ENCODE measurements around the gene UXS1.

The UXS1 gene

DNA sequence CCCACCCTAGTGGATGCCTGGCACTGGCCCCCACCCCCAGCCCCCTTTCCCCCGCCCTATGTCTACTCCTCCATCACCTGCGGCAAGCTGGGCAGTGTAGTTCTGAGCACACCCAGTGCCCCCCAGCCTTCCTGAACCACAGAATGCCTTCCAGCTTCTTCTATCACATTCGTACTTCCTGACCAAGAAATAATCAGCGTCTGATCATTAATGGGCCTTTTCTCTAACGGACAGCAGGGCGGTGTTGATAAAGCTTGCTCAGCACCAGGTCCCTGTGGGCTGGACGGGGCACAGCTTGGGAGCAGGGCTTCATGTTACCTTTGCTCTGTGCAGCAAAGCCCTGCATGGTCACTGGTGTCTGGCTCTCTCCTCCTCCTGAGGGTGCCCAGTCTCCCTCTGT, 15.4 kb downstream of the UXS1 start:
- Histone ChIP-seq H3K9me3 (ENCODE audit: control insufficient read depth, low read length) (no peaks in the 10 kb centered on the region), H3K27me3 (ENCODE audit: control insufficient read depth, insufficient read depth, low read length, poor library complexity, severe bottlenecking) (no peaks in the 10 kb centered on the region), H3K4me1 (ENCODE audit: control insufficient read depth, insufficient read depth, low read length) (no peaks in the 10 kb centered on the region), H3K36me3 (ENCODE audit: control insufficient read depth, insufficient read depth, low read length) (no peaks in the 10 kb centered on the region), H3K27ac (ENCODE audit: insufficient read depth, low read depth, low read length, poor library complexity, severe bottlenecking) (no peak overlapping the region), H3K4me3 (ENCODE audit: insufficient read depth, low read depth, low read length) (no peak overlapping the region)
- WGBS, 2 experiments: 94 to 95% methylated on average over 6 to 7 of the region's 7 CpGs

DNA sequence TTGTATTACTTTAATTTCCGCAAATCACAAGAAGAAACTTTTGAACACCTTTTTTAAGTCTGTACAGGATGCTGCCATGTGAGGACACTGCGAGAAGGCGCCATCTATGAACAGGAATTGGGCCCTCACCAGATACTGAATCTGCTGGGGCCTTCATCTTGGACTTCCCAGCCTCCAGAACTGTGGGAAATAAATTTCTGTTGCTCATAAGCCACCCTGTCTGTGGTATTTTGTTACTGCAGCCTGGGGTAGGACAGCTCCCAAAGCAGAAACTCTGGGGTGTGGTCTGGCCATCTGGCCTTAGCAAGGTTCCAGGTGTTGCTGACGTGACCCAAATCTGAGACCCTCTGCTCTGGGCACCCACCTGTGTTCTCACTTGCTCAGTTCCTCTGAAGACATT, 16.5 kb downstream of the UXS1 start:
- H3K9me3 ChIP-seq (ENCODE audit: control insufficient read depth, low read length): no peaks in the 10 kb centered on the region
- no peak overlapping the region for H3K4me3 ChIP-seq (ENCODE audit: insufficient read depth, low read depth, low read length)
- H3K4me1 ChIP-seq (ENCODE audit: control insufficient read depth, insufficient read depth, low read length): no peaks in the 10 kb centered on the region
- H3K27ac ChIP-seq (ENCODE audit: insufficient read depth, low read depth, low read length, poor library complexity, severe bottlenecking): no peak overlapping the region
- 95 to 97% methylated on average over 4 of the region's 4 CpGs for WGBS, 2 experiments
- no peaks in the 10 kb centered on the region for H3K27me3 ChIP-seq (ENCODE audit: control insufficient read depth, insufficient read depth, low read length, poor library complexity, severe bottlenecking)
- H3K36me3 ChIP-seq (ENCODE audit: control insufficient read depth, insufficient read depth, low read length): no peaks in the 10 kb centered on the region

DNA sequence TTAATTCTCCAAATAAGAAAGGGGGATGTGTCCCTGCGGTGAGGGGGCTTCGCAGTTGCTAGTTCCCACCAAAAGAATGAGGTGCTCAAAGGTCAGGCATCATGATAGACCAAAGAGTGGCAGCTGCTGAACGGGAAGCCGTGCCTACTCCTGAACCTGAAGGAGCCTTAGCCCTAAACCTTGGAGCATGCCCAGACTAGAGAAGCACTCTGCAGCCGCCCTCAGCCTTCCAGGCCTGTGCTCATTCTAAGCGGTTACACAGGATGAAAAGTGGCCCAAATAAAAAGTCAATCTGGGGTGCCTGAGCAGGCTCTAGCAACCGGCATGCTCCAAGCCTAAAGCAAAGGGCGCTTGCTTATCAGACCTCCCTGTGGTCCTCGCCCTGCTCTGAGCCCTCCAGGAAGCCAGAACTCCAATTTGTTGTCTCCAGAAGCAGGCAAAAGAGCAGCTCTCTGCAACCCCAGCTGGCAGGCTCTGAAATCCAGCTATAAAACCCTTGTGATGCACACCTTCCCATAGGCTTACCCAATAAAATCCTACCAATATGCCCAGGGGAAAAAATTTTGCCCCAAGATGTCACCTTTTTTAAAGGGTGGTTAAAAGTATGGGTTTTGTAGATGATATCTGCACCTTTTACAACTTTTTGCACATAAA, 17.5 kb downstream of the UXS1 start:
- H3K4me3 ChIP-seq (ENCODE audit: insufficient read depth, low read depth, low read length): no peak overlapping the region
- no peaks in the 10 kb centered on the region for H3K36me3 ChIP-seq (ENCODE audit: control insufficient read depth, insufficient read depth, low read length)
- no peaks in the 10 kb centered on the region for H3K9me3 ChIP-seq (ENCODE audit: control insufficient read depth, low read length)
- no peaks in the 10 kb centered on the region for H3K4me1 ChIP-seq (ENCODE audit: control insufficient read depth, insufficient read depth, low read length)
- H3K27ac ChIP-seq (ENCODE audit: insufficient read depth, low read depth, low read length, poor library complexity, severe bottlenecking): no peak overlapping the region
- H3K27me3 ChIP-seq (ENCODE audit: control insufficient read depth, insufficient read depth, low read length, poor library complexity, severe bottlenecking): no peaks in the 10 kb centered on the region
- WGBS, 2 experiments: 87 to 90% methylated on average over 9 of the region's 9 CpGs

DNA sequence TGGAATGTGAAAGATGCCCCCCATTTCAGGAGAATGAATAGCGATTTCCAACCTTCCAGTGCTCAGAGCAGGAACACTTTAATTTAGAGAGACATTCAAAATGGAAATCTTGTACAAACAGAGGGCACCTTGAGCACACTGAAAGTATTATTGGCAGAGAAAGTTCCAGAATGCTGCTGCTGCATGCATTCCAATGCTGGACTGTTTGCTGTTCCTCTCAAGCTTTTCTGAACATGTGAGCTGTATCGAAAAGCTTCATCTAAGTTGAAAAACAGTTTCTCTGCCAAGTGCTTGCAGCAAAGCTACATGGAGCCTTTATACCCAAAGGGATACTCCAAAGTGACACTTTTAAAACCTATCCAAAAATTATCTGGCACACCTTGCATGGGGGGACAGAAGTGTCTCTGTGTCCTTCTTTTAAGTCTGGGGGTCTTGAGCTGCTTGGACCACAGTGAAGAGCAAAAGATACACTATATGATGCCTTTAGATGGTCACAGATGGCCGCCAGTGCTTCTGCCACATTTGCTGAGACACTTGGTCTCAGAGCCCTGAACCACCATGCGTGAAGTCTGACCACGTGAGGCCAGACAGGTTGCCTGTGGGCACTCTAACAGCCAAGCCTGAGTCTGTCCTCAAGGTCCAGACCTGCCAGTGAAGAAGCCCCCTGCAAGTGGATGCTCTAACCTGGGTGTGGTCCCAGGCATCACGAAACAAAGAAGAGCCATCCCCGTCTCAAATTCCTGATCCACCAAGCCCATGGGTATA, 18.8 kb downstream of the UXS1 start:
- H3K27ac ChIP-seq (ENCODE audit: insufficient read depth, low read depth, low read length, poor library complexity, severe bottlenecking): no peak overlapping the region
- no peaks in the 10 kb centered on the region for H3K36me3 ChIP-seq (ENCODE audit: control insufficient read depth, insufficient read depth, low read length)
- no peak overlapping the region for H3K4me3 ChIP-seq (ENCODE audit: insufficient read depth, low read depth, low read length)
- H3K9me3 ChIP-seq (ENCODE audit: control insufficient read depth, low read length): no peaks in the 10 kb centered on the region
- H3K27me3 ChIP-seq (ENCODE audit: control insufficient read depth, insufficient read depth, low read length, poor library complexity, severe bottlenecking): no peaks in the 10 kb centered on the region
- 93 to 95% methylated on average over 7 of the region's 7 CpGs for WGBS, 2 experiments
- no peaks in the 10 kb centered on the region for H3K4me1 ChIP-seq (ENCODE audit: control insufficient read depth, insufficient read depth, low read length)

DNA sequence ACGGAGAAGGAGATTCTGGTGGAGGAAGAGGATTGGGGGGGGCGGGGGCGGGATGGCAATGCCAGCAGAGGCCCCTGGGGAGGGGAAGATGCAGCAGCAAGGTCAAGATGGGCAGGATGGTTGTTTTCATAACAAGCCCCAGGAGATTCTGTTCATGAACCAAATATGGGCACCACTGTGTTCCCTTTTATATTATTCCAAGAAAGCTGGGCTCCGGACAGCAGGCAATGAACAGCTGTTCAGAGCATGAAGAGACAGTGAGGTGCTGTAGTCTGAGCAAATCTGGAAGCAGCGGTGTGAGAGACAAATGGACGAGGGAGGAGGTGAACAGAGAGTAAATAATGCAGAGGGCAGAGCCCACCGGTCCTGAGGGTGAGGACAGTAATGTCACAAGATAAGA, 20.0 kb downstream of the UXS1 start:
- H3K36me3 ChIP-seq (ENCODE audit: control insufficient read depth, insufficient read depth, low read length): no peaks in the 10 kb centered on the region
- no peak overlapping the region for H3K4me3 ChIP-seq (ENCODE audit: insufficient read depth, low read depth, low read length)
- H3K27ac ChIP-seq (ENCODE audit: insufficient read depth, low read depth, low read length, poor library complexity, severe bottlenecking): no peak overlapping the region
- WGBS, 2 experiments: 93% methylated on average over 7 of the region's 7 CpGs
- H3K27me3 ChIP-seq (ENCODE audit: control insufficient read depth, insufficient read depth, low read length, poor library complexity, severe bottlenecking): no peaks in the 10 kb centered on the region
- no peaks in the 10 kb centered on the region for H3K9me3 ChIP-seq (ENCODE audit: control insufficient read depth, low read length)
- H3K4me1 ChIP-seq (ENCODE audit: control insufficient read depth, insufficient read depth, low read length): no peaks in the 10 kb centered on the region

DNA sequence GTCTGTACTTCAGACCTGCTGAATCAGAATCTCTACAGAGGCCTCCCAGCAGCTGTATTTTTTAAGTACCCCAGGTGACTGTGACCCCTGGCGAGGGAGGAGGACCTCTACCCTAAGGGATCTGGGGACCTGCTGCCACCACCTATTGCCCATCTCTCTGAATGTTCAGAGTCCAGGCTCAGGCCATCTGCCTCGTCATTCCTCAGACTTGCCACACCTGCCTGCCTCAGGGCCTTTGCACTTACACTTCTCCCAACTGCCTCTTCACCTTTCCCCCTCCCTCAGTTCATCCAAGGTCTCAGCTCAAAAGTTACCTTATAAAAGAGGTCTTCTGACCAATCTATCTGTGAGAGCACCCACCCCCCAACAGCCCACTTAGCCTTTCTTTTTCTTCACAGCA, 21.5 kb downstream of the UXS1 start:
- Histone ChIP-seq H3K4me1 (ENCODE audit: control insufficient read depth, insufficient read depth, low read length) (no peaks in the 10 kb centered on the region), H3K4me3 (ENCODE audit: insufficient read depth, low read depth, low read length) (no peak overlapping the region), H3K36me3 (ENCODE audit: control insufficient read depth, insufficient read depth, low read length) (no peaks in the 10 kb centered on the region), H3K27me3 (ENCODE audit: control insufficient read depth, insufficient read depth, low read length, poor library complexity, severe bottlenecking) (no peaks in the 10 kb centered on the region), H3K9me3 (ENCODE audit: control insufficient read depth, low read length) (no peaks in the 10 kb centered on the region), H3K27ac (ENCODE audit: insufficient read depth, low read depth, low read length, poor library complexity, severe bottlenecking) (no peak overlapping the region)
- WGBS, 2 experiments: 87 to 90% methylated on average over 2 of the region's 2 CpGs

DNA sequence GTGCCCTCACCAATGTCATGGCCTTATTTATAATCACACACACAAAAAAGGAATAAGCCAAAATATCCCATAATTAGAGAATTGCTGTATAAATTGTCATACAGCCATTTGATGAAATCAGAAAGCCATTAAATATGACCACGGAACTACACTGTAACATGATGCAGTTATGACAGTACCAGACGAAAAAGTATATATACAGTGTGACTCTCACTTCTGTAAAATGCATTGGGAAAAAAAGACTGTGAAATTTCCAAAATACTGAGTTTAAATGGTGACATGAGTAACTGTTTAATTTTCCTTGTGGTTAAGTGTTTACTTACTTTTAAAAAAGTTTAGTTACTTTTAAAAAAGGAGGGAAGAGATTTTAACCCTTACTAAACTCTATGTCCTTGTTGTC, 25.4 kb downstream of the UXS1 start:
- H3K4me1 ChIP-seq (ENCODE audit: control insufficient read depth, insufficient read depth, low read length): peaks cover 30% of the 10 kb centered on the region
- no peaks in the 10 kb centered on the region for H3K9me3 ChIP-seq (ENCODE audit: control insufficient read depth, low read length)
- no peak overlapping the region for H3K4me3 ChIP-seq (ENCODE audit: insufficient read depth, low read depth, low read length)
- H3K27me3 ChIP-seq (ENCODE audit: control insufficient read depth, insufficient read depth, low read length, poor library complexity, severe bottlenecking): no peaks in the 10 kb centered on the region
- 93 to 95% methylated on average over 2 of the region's 2 CpGs for WGBS, 2 experiments
- no peak overlapping the region for H3K27ac ChIP-seq (ENCODE audit: insufficient read depth, low read depth, low read length, poor library complexity, severe bottlenecking)
- no peaks in the 10 kb centered on the region for H3K36me3 ChIP-seq (ENCODE audit: control insufficient read depth, insufficient read depth, low read length)

DNA sequence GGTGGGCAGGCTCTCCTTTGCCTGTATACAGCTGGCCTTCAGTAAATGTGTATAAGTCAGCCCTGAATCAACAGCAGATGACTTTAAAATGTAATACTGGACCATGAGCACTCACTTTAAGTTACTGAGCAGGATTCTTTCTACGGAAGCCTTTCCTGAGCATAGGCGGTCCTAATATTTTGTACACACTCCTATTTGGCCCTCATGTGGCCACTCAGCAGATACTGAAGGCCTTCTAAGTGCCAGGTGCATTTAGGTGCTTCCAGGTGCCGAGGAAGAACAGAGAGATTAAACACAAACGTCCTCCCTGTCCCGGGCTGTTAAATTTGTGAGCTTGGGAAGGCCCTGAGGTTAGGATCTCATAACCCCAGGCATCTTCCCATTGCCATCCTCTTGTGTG, 27.0 kb downstream of the UXS1 start:
- peaks cover 30% of the 10 kb centered on the region for H3K4me1 ChIP-seq (ENCODE audit: control insufficient read depth, insufficient read depth, low read length)
- no peaks in the 10 kb centered on the region for H3K9me3 ChIP-seq (ENCODE audit: control insufficient read depth, low read length)
- H3K27ac ChIP-seq (ENCODE audit: insufficient read depth, low read depth, low read length, poor library complexity, severe bottlenecking): no peak overlapping the region
- no peaks in the 10 kb centered on the region for H3K36me3 ChIP-seq (ENCODE audit: control insufficient read depth, insufficient read depth, low read length)
- no peak overlapping the region for H3K4me3 ChIP-seq (ENCODE audit: insufficient read depth, low read depth, low read length)
- H3K27me3 ChIP-seq (ENCODE audit: control insufficient read depth, insufficient read depth, low read length, poor library complexity, severe bottlenecking): no peaks in the 10 kb centered on the region
- 88 to 90% methylated on average over 5 of the region's 5 CpGs for WGBS, 2 experiments

DNA sequence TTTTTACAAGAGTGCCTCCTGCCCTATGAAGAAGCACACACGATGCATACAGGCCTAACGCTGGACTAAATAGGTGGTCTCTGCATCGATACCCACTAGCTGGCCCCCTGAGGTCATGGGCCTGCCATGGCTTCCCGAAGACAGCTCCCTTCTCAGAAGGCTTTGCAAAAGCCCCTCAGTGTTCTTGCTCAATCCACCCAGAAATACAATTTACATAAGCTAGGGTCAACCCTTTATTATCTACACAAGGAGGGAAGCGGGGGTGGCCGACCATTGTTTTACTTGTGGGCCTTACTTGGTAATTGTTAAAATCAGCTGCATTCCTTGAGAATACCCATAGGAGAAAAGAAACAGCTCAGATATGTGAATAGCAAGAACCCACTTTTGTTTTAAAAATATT, 28.5 kb downstream of the UXS1 start:
- WGBS, 2 experiments: 3 to 5% methylated on average over 4 to 5 of the region's 6 CpGs
- Histone ChIP-seq H3K27ac (ENCODE audit: insufficient read depth, low read depth, low read length, poor library complexity, severe bottlenecking) (no peak overlapping the region), H3K36me3 (ENCODE audit: control insufficient read depth, insufficient read depth, low read length) (peaks cover 8% of the 10 kb centered on the region), H3K4me1 (ENCODE audit: control insufficient read depth, insufficient read depth, low read length) (peaks cover 30% of the 10 kb centered on the region), H3K4me3 (ENCODE audit: insufficient read depth, low read depth, low read length) (no peak overlapping the region), H3K9me3 (ENCODE audit: control insufficient read depth, low read length) (no peaks in the 10 kb centered on the region), H3K27me3 (ENCODE audit: control insufficient read depth, insufficient read depth, low read length, poor library complexity, severe bottlenecking) (no peaks in the 10 kb centered on the region)

DNA sequence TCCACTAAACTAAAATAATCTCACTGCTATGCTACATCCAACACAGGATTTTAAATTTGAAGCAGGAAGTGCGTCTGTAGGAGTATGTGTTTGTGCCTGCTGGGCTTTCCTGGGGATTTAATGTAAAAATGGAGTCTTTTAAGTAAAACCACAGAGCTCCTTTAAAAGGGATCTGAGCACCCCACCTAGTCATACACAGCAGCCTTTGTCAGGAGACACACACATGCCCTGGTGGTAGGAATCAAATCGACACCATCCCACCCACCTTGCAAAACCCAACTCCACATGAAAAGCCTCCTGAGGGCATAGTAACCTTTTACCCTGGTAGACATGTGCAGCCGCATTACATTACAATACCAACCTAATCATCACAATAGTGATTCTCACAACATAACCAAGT, 29.1 kb downstream of the UXS1 start:
- Histone ChIP-seq H3K4me1 (ENCODE audit: control insufficient read depth, insufficient read depth, low read length) (peaks cover 30% of the 10 kb centered on the region), H3K27ac (ENCODE audit: insufficient read depth, low read depth, low read length, poor library complexity, severe bottlenecking) (no peak overlapping the region), H3K27me3 (ENCODE audit: control insufficient read depth, insufficient read depth, low read length, poor library complexity, severe bottlenecking) (no peaks in the 10 kb centered on the region), H3K9me3 (ENCODE audit: control insufficient read depth, low read length) (no peaks in the 10 kb centered on the region), H3K4me3 (ENCODE audit: insufficient read depth, low read depth, low read length) (no peak overlapping the region), H3K36me3 (ENCODE audit: control insufficient read depth, insufficient read depth, low read length) (peaks cover 8% of the 10 kb centered on the region)
- 4 to 12% methylated on average over 2 to 3 of the region's 3 CpGs for WGBS, 2 experiments
